ENCODE results near the gene UGGT1.
"Not testable (repeated sequence)": the region's sequence is repeated elsewhere in the genome, so short reads cannot be mapped to it uniquely, and the experiment has no call there.

UGGT1 gene

GRCh38 chr2:128115921-128116623 lies 25.1 kb downstream of the UGGT1 start:
- DNase-seq: no peak

- no peak for DNase-seq
Measured at GRCh38 chr2:128134573-128134972, 43.6 kb downstream of the UGGT1 start.

GRCh38 chr2:128137094-128137616 lies 46.2 kb downstream of the UGGT1 start:
- DNase-seq: no peak

GRCh38 chr2:128139624-128140023 lies 48.6 kb downstream of the UGGT1 start:
- no peak for DNase-seq

- DNase-seq: no peak
Measured at GRCh38 chr2:128145651-128146050, 54.7 kb downstream of the UGGT1 start.

- DNase-seq: no peak
Measured at GRCh38 chr2:128153786-128154185, 62.8 kb downstream of the UGGT1 start.

- DNase-seq: no peak
Measured at GRCh38 chr2:128154225-128154624, 63.2 kb downstream of the UGGT1 start.

- DNase-seq: no peak
Measured at GRCh38 chr2:128155970-128156369, 65.0 kb downstream of the UGGT1 start.

GRCh38 chr2:128156812-128157211 lies 65.8 kb downstream of the UGGT1 start:
- DNase-seq: no peak

- no peak for DNase-seq
Measured at GRCh38 chr2:128157644-128158043, 66.6 kb downstream of the UGGT1 start.

GRCh38 chr2:128158176-128158575 lies 67.2 kb downstream of the UGGT1 start:
- no peak for DNase-seq

GRCh38 chr2:128159437-128159836 lies 68.4 kb downstream of the UGGT1 start:
- DNase-seq: no peak

- DNase-seq: no peak
Measured at GRCh38 chr2:128160616-128161275, 69.7 kb downstream of the UGGT1 start.

GRCh38 chr2:128162266-128162665 lies 71.3 kb downstream of the UGGT1 start:
- no peak for DNase-seq

GRCh38 chr2:128164311-128164710 lies 73.3 kb downstream of the UGGT1 start:
- DNase-seq: no peak

- DNase-seq: no peak
Measured at GRCh38 chr2:128166746-128167353, 75.8 kb downstream of the UGGT1 start.

GRCh38 chr2:128169094-128169493 lies 78.1 kb downstream of the UGGT1 start:
- no peak for DNase-seq

- no peak for DNase-seq
Measured at GRCh38 chr2:128169497-128169896, 78.5 kb downstream of the UGGT1 start.

GRCh38 chr2:128169933-128170709 lies 79.1 kb downstream of the UGGT1 start:
- no peak for DNase-seq

GRCh38 chr2:128170776-128171175 lies 79.8 kb downstream of the UGGT1 start:
- DNase-seq: no peak

GRCh38 chr2:128172191-128172590 lies 81.2 kb downstream of the UGGT1 start:
- DNase-seq: no peak

GRCh38 chr2:128174067-128174466 lies 83.1 kb downstream of the UGGT1 start:
- DNase-seq: not testable (repeated sequence)

- DNase-seq: no peak
Measured at GRCh38 chr2:128177315-128177714, 86.3 kb downstream of the UGGT1 start.

All from NCI-H526 treated with DMSO at 0.1 percent for 48 hours (cell line).